GM13977 (cell line): ENCODE data around the gene RAD23A.

ENCODE experiments used
- DNase-seq: peaks from one replicate; pipeline ENCODE4 v3.0.0; 2012; ENCODE audit warnings: low spot score
- CTCF ChIP-seq: IDR thresholded peaks from 2 replicates; pipeline ENCODE4 v1.5.1; 2012; ENCODE audit warnings: mild to moderate bottlenecking, control low read depth; ENCODE audit not compliant: insufficient read depth; ENCODE audit errors: extremely low read depth, missing control alignments
- in situ Hi-C: fragments of 300-500 bp; cut with MboI; formaldehyde crosslinking; loops from one replicate; pipeline ENCODE4 v1.12.0; 2022; ENCODE audit warnings: low sequenced_read_pairs, low pct_unique_long_range_greater_than_20kb, mixed read lengths, inconsistent platforms; ENCODE audit not compliant: unreplicated experiment

Gene RAD23A

GRCh38 chr19:12930002-12930645 lies 15.5 kb upstream of the RAD23A start:
- no peak for TF ChIP-seq CTCF
- DNase-seq: no peak
- in situ Hi-C loops: no loop called here

GRCh38 chr19:12932392-12933286 lies 13.0 kb upstream of the RAD23A start:
- TF ChIP-seq CTCF: no peak
- in situ Hi-C loops: no loop called here
- no peak for DNase-seq

GRCh38 chr19:12933287-12934072 lies 12.2 kb upstream of the RAD23A start, which contains the start of gene FARSA:
TSS of gene FARSA (minus strand) at chr19:12933711. CDS start at chr19:12933696, 15 bp downstream.
- peak; percentile 94 for DNase-seq
- in situ Hi-C loops: no loop called here
- no peak for TF ChIP-seq CTCF

GRCh38 chr19:12935071-12935470 lies 10.6 kb upstream of the RAD23A start:
- TF ChIP-seq CTCF: no peak
- in situ Hi-C loops: no loop called here
- no peak for DNase-seq

GRCh38 chr19:12936582-12936981 lies 9.1 kb upstream of the RAD23A start:
- in situ Hi-C loops: no loop called here
- DNase-seq: no peak
- no peak for TF ChIP-seq CTCF
